Gastroesophageal sphincter (tissue), 3 donors: Measurements from ENCODE around the gene SIX3.

Experiments
- EP300 ChIP-seq: sonication (generic); formaldehyde crosslinking; IDR thresholded peaks from one replicate; pipeline ENCODE4 v1.6.1; 2017; ENCODE audit warnings: antibody characterized with exemption, mild to moderate bottlenecking
- POLR2A ChIP-seq, 2 donors: fragments of 450-650 bp; IDR thresholded peaks; one replicate each; pipeline ENCODE4 v1.6.1; 2017; ENCODE audit warnings: antibody characterized with exemption in 2 of 2, mild to moderate bottlenecking in 2 of 2, moderate library complexity in 1 of 2
- TF ChIP-seq, protein P1 (sequence below), 4 experiments: fragments of 200-600 bp in 2 of 4; fragments of 450-650 bp in 2 of 4; sonication (generic) in 1 of 4; IDR thresholded peaks; one replicate each; pipeline ENCODE4 v1.5.1; 2017 to 2019; ENCODE audit warnings: antibody characterized with exemption in 4 of 4, mild to moderate bottlenecking in 2 of 4, moderate library complexity in 2 of 4

DNA sequence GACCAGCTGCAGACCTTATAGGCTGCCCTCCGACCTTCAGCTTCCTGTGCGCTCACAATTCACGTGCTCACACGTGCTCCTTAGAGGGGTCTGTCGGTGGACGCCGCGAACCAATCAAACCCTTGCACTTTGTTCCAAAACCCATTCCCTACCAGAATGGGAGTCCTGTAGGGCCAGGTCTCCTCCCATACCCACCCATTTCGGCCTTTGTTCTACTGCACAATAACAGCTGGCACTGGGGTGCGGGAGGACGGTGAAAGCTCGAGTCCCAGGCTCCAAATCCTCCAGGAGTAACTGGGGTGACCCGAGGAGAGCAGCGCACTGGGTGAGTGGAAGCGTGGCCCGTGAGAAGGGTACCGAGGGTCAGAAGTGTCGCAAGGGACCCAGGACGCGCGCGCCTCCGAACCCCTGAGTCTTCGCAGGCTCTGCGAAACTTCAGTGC is 13.0 kb downstream of the SIX3 start:
- TF ChIP-seq, protein P1, sequence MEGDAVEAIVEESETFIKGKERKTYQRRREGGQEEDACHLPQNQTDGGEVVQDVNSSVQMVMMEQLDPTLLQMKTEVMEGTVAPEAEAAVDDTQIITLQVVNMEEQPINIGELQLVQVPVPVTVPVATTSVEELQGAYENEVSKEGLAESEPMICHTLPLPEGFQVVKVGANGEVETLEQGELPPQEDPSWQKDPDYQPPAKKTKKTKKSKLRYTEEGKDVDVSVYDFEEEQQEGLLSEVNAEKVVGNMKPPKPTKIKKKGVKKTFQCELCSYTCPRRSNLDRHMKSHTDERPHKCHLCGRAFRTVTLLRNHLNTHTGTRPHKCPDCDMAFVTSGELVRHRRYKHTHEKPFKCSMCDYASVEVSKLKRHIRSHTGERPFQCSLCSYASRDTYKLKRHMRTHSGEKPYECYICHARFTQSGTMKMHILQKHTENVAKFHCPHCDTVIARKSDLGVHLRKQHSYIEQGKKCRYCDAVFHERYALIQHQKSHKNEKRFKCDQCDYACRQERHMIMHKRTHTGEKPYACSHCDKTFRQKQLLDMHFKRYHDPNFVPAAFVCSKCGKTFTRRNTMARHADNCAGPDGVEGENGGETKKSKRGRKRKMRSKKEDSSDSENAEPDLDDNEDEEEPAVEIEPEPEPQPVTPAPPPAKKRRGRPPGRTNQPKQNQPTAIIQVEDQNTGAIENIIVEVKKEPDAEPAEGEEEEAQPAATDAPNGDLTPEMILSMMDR (IDR thresholded peaks at IDR 0.05): no peak
- TF ChIP-seq EP300 (no peak), POLR2A (IDR thresholded peaks at IDR 0.05) (no peak)
